Right lobe of liver (tissue), 6 donors: Measurements from ENCODE around the gene ANXA4. TPM values are rescaled to one million over a fixed set of nuclear protein-coding genes. Genes with fewer than 3 reads are reported as not detected.
A peak's percentile ranks its signal among the peaks of the same experiment; 100 is the strongest.

Source experiments
- ATAC-seq, 4 donors: fragments of 200-7000 bp; cut with Tn5 transposase; one replicate each; pipeline ENCODE4 v1.9.1; 2020; ENCODE audit warnings: mild to moderate bottlenecking in 4 of 4, moderate library complexity in 4 of 4
- DNase-seq, 3 donors: peaks; one replicate each; pipeline ENCODE4 v3.0.0-alpha.2; 2020
- H3K27ac ChIP-seq, 3 donors: fragments of 200-600 bp; one replicate each; pipeline ENCODE4 v1.8.0; 2022
- H3K27me3 ChIP-seq, 2 donors: fragments of 200-600 bp; one replicate each; pipeline ENCODE4 v1.8.0; 2022
- H3K36me3 ChIP-seq, 4 donors: fragments of 200-600 bp; sonication (generic) in 1 of 4; one replicate each; pipeline versions ENCODE4 v1.5.1 to v1.8.0; 2017 to 2022; ENCODE audit warnings: control low read depth in 1 of 4
- H3K4me1 ChIP-seq, 4 donors: fragments of 200-600 bp; sonication (generic) in 1 of 4; one replicate each; pipeline versions ENCODE4 v1.5.1 to v1.8.0; 2017 to 2022; ENCODE audit warnings: control low read depth in 1 of 4
- H3K4me3 ChIP-seq, 3 donors: fragments of 200-600 bp; one replicate each; pipeline ENCODE4 v1.8.0; 2022
- H3K9me3 ChIP-seq, 4 donors: fragments of 200-600 bp; sonication (generic) in 1 of 4; one replicate each; pipeline versions ENCODE4 v1.5.1 to v1.8.0; 2017 to 2022; ENCODE audit warnings: control low read depth in 1 of 4
- CTCF ChIP-seq, 4 donors: fragments of 200-600 bp in 3 of 4; fragments of 450-650 bp in 1 of 4; IDR thresholded peaks; one replicate each; pipeline versions ENCODE4 v1.5.1 to v1.8.0; 2016 to 2022; ENCODE audit warnings: antibody characterized with exemption in 4 of 4, mild to moderate bottlenecking in 2 of 4
- POLR2A ChIP-seq: fragments of 450-650 bp; IDR thresholded peaks from one replicate; pipeline ENCODE4 v1.6.1; 2017; ENCODE audit warnings: antibody characterized with exemption, mild to moderate bottlenecking
- WGBS: methylation state at CpG from one replicate; pipeline ENCODE4 v1.1.6; 2018; ENCODE audit warnings: low coverage, low lambda C conversion rate; ENCODE audit not compliant: insufficient coverage; ENCODE audit errors: missing lambda C conversion rate; 5-methylcytosine and 5-hydroxymethylcytosine counted together
- intact Hi-C, 2 donors: fragments of 100-400 bp; cut with DNase I; formaldehyde crosslinking; loops; one replicate each; pipeline versions ENCODE4 v1.11.2 to v1.14.1; 2022
- total RNA-seq, 6 experiments: library from RNA; depleted of rRNA in 2 of 6; stranded (reverse); fragments of >200 nt in 2 of 6; fragmentation: NEBNext Ultra II Directional in 3 of 6; extraction: Animal tissue kit (Norgen Biotek cat#: 25700) in 3 of 6; gene quantifications; one replicate each; pipeline versions ENCODE4 v1.1.0 to v1.2.4, GENCODE V29; 2016 to 2023
- donor health status: DM: no; HTN: yes; CAD: no.
- donor health status: DM: no; HTN: no; CAD: no.
- donor health status: DM: no; HTN: no; CAD: no.
- donor health status: DM: no; HTN: yes; CAD: no.
- donor health status: DM: no; HTN: yes; CAD: no.

Gene ANXA4
- total RNA-seq, 6 experiments from 2014 or later: 53.5 to 173 (median 92.1) TPM

- no peaks in the 10 kb centered on the region for H3K27me3 ChIP-seq
- ATAC-seq (no peak), DNase-seq (no peak)
- no peaks in the 10 kb centered on the region for H3K36me3 ChIP-seq
- H3K27ac ChIP-seq: no peak overlapping the region
- no peak overlapping the region for H3K4me3 ChIP-seq
- intact Hi-C loops: no loop called here
- 67% methylated on average over 1 of the region's 5 CpGs for WGBS
- H3K4me1 ChIP-seq: peaks cover 0 to 7% (median 0%) of the 10 kb centered on the region in 4 donors
- no peaks in the 10 kb centered on the region for H3K9me3 ChIP-seq
- TF ChIP-seq CTCF (IDR thresholded peaks at IDR 0.05): no peak
- no peak for TF ChIP-seq POLR2A
Observed at GRCh38 chr2:69729781-69730180, 12.2 kb upstream of the ANXA4 start.

DNA sequence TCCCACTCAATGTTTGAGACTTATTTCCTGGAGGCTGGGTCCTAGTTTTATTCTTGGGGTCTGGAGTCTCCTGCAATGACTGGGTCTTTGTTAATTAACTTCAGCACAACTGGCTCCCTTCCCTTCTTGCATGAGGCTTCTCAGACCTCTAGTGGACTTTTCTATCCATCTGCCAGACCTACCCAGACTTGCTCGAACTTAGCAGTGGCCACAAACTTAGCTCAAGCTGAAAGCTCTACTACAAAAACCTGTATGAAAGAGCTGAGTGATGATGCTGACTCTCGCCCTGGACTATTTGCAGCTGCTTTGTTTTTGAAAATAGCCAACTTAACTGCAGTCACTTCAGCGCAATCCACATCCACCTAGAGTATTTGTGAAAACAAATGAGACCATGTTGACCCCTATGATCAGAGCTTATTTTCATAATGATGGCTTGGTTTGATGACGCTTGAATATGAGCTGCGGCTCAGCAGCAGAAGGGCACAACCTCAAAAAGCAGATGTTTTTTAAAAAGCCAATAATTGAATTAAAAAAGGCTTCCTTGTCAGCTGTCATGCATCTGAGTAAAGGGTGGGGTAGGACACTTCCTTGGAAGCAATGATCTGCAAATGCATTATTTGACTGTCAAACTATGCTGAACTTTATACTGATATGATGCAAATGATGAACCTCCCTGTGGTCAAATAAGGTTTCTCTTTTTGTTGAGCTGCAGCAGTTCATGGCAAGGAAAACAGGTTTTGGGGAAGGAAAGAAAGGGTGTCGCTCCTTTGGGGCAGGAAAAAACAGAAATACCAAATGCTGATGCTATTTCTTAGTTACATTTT lies 10.6 kb upstream of the ANXA4 start:
- H3K9me3 ChIP-seq: no peaks in the 10 kb centered on the region
- H3K36me3 ChIP-seq: no peaks in the 10 kb centered on the region
- H3K27me3 ChIP-seq: no peaks in the 10 kb centered on the region
- H3K27ac ChIP-seq: no peak overlapping the region
- TF ChIP-seq CTCF (IDR thresholded peaks at IDR 0.05) (no peak), POLR2A (no peak)
- no peak overlapping the region for H3K4me3 ChIP-seq
- DNase-seq (no peak), ATAC-seq (no peak)
- peaks cover 0 to 7% (median 0%) of the 10 kb centered on the region in 4 donors for H3K4me1 ChIP-seq
- 90% methylated on average over 6 of the region's 6 CpGs for WGBS
- intact Hi-C loops: no loop called here

- WGBS: 88% methylated on average over 1 of the region's 1 CpG
- Histone ChIP-seq H3K4me3 (no peak overlapping the region), H3K4me1 (peaks cover 0 to 7% (median 0%) of the 10 kb centered on the region in 4 donors), H3K27me3 (no peaks in the 10 kb centered on the region), H3K9me3 (no peaks in the 10 kb centered on the region), H3K27ac (no peak overlapping the region), H3K36me3 (no peaks in the 10 kb centered on the region)
- DNase-seq: no peak
- intact Hi-C loops: no loop called here
- no peak for TF ChIP-seq POLR2A
- TF ChIP-seq CTCF (IDR thresholded peaks at IDR 0.05): no peak
- no peak for ATAC-seq
Observed at GRCh38 chr2:69733342-69734034, 8.4 kb upstream of the ANXA4 start.

GRCh38 chr2:69734035-69734611 lies 7.8 kb upstream of the ANXA4 start:
- 15% methylated on average over 5 of the region's 5 CpGs for WGBS
- Histone ChIP-seq H3K27ac (no peak overlapping the region), H3K4me3 (no peak overlapping the region), H3K4me1 (peaks cover 0 to 7% (median 0%) of the 10 kb centered on the region in 4 donors), H3K9me3 (no peaks in the 10 kb centered on the region), H3K36me3 (no peaks in the 10 kb centered on the region), H3K27me3 (no peaks in the 10 kb centered on the region)
- TF ChIP-seq POLR2A: no peak
- no peak for TF ChIP-seq CTCF (IDR thresholded peaks at IDR 0.05)
- intact Hi-C loops: no loop called here
- ATAC-seq (peak in 3 of 4 donors; percentile 27 to 41 (median 37)), DNase-seq (no peak)
